ENCODE measurements around the gene NEU4. TPM values are rescaled to one million over a fixed set of nuclear protein-coding genes. Genes with fewer than 3 reads are reported as not detected.
A peak's percentile ranks its signal among the peaks of the same experiment; 100 is the strongest.

The NEU4 gene
- total RNA-seq, 1 donor from 2014 or later, result 0.80 TPM

DNA sequence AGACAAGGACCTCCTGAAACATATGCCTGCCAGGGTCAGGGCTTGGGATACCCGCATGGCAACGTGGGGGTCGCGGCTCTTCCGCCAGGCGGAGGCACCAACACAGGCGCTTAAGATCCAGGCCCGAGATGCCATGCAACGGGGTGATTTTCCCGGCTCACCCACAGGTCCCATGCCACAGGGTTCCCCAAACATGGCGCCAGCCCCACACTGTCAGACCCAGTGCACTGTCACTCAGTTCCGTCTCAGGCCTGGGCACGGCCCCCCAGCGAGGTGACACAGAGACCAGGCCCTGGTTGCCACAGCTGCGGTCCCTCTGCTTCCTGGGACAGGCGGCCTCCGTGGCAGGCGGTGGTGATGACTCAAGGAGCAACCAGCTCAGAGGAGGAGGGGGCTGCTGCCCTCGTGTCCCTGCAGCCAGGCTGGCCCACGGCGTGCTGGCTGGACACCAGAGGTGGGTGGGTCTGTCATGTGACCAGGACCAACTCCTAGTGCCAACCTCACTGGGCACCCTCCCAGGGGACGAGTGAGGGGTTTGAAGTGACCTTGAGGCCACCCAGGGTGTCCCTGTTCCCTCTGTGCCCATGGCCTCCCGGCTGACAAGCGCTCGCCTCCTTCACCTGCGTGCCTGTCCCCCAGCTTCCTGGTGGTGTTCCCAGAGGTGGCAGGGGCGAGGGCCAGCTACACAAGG lies 44.8 kb downstream of the NEU4 start:
- H3K9me3 Mint-ChIP-seq, result no peaks in the 10 kb centered on the region
- no peaks in the 10 kb centered on the region for H3K27me3 Mint-ChIP-seq (ENCODE audit: insufficient read depth)
- no peak overlapping the region for H3K4me3 Mint-ChIP-seq
- DNase-seq (ENCODE audit: low spot score), result no peak
- no peak overlapping the region for H3K27ac Mint-ChIP-seq
- H3K4me1 Mint-ChIP-seq (ENCODE audit: low read depth), result peaks cover 10% of the 10 kb centered on the region
- peaks cover 6% of the 10 kb centered on the region for H3K36me3 Mint-ChIP-seq (ENCODE audit: low read depth)
- intact Hi-C loops (cut with micrococcal nuclease), result no loop called here

DNA sequence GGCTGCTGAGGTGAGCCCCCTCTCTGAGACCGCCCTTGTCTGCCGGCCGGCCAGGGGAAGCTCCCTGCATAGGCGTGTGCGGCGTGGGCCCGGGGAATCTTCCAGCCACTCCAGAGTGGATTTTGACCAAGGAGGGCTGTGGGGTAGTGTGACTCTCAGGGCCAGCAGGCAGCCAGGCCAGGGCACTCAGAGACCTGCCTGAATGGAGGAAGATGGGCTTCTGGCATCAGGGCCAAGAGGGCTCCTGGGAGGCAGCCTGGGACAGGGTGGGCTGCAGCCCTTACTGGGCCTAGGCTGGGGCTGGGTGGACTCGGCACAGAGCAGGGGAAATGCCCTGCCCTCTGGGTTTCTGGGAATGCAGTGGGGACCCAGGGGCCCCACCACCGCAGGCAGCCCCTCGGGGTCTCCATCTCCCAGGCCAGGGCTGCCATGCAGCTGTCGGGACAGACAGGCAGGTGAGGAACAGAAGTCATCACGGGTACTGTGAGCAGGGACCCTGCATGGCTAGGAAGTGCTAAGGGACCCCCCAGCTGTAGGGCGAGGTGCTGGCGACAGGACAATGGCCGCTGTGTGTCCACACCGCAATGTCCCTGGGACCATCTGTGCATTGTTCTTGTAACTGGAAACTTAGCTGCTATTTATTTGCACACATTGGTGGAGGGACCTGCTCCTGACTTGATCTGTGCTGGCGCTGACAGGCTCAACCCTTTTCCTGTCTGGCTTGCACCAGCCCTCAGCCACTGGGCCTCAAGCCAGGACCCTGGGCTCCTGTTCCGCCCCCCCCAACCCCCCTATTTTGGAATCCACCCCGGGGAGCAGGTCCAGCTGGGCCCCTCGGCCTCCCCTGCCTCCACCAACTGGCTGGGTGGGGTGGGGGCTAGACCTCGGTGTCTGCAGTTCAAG lies 45.6 kb downstream of the NEU4 start:
- H3K4me3 Mint-ChIP-seq, result no peak overlapping the region
- H3K36me3 Mint-ChIP-seq (ENCODE audit: low read depth), result peaks cover 6% of the 10 kb centered on the region
- DNase-seq (ENCODE audit: low spot score), result no peak
- no peak overlapping the region for H3K27ac Mint-ChIP-seq
- no peaks in the 10 kb centered on the region for H3K9me3 Mint-ChIP-seq
- intact Hi-C loops (cut with micrococcal nuclease), result no loop called here
- no peaks in the 10 kb centered on the region for H3K27me3 Mint-ChIP-seq (ENCODE audit: insufficient read depth)
- peaks cover 11% of the 10 kb centered on the region for H3K4me1 Mint-ChIP-seq (ENCODE audit: low read depth)

DNA sequence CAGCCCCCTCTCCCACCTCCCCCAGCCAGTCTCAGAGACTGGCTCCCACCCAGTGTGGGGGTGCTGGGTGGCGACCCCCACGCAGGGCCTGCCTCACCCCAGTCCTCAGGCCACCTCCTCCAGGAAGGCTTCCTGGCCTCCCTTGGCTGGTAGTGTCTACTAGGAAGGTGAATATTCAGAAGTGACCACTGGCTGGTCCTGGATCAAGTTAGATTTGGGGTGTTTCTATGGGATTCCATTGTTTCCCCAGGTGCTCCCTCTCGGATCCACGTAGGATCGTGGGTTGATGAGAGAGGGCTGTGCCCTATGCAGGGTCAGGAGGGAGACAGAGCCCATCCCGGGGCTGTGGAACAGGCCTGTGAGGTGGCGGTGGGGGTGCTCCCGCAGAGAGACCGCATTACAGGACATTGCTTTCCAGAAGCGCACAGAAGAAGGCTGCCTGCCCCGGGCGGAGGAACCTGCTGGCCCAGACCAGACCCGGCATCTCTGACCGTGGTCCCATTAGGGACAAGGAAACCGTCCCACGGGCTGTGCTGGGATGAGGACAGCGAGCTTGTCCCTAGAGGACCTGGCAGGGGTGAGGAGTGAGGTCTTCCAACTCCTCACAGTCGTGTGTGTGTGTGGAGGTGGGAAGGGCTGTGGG lies 46.4 kb downstream of the NEU4 start:
- Mint-ChIP-seq H3K27ac (no peak overlapping the region), H3K4me3 (peak overlapping the region; percentile 88), H3K36me3 (ENCODE audit: low read depth) (peaks cover 8% of the 10 kb centered on the region), H3K4me1 (ENCODE audit: low read depth) (peaks cover 17% of the 10 kb centered on the region), H3K9me3 (no peaks in the 10 kb centered on the region), H3K27me3 (ENCODE audit: insufficient read depth) (no peaks in the 10 kb centered on the region)
- no peak for DNase-seq (ENCODE audit: low spot score)
- intact Hi-C loops (cut with micrococcal nuclease), result no loop called here

DNA sequence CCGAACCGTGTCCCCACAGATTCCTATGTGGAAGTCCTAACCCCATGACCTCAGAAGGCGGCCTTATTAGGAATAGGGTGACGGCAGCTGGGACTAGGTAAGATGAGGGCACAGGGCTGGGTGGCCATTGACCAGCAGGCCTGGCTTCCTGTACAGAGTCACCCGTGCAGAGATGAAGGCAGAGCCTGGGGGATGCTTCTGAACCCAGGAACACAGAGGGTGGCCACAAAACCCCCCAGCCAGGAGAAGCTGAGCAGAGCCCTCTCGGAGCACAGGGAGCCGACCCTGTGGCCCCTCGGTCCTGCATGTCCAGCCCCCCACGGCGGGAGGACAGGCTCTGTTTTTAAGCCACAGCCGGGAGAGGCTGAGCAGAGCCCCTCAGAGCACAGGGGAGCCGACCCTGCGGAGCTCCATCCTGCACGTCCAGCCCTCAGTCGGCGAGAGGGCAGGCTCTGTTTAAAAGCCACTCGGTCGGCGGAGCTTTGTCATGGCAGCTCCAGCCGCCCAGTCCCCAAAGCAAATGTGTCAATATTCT lies 47.0 kb downstream of the NEU4 start:
- Mint-ChIP-seq H3K4me3 (peak overlapping the region; percentile 88), H3K27me3 (ENCODE audit: insufficient read depth) (no peaks in the 10 kb centered on the region), H3K9me3 (no peaks in the 10 kb centered on the region), H3K36me3 (ENCODE audit: low read depth) (peaks cover 8% of the 10 kb centered on the region), H3K27ac (no peak overlapping the region), H3K4me1 (ENCODE audit: low read depth) (peaks cover 23% of the 10 kb centered on the region)
- intact Hi-C loops (cut with micrococcal nuclease), result no loop called here
- no peak for DNase-seq (ENCODE audit: low spot score)

DNA sequence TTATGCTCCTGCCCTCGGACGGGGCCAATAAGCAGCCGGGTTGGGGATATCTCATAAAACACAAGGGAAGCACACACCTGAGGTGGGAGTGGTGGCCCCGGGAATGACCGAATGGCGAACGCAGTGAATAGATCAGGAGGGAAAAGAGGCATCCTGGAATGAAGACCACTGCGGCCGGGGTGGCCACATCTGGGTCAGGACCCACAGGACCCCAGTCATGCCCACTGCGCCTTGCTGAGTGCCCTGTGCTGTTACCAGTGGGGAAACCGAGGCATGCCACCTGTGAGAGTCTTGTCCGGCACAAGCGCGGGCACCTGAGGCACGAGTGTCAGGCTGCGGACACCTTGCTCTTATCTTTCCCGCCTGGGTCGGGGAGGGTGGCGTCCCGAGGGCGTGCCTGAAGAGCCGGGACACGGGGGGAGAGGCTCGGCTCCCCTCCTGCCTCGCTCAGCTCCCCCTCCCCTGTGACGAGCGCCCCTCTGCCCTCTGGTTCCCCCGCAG lies 48.1 kb downstream of the NEU4 start:
- H3K4me1 Mint-ChIP-seq (ENCODE audit: low read depth), result peaks cover 34% of the 10 kb centered on the region
- no peaks in the 10 kb centered on the region for H3K27me3 Mint-ChIP-seq (ENCODE audit: insufficient read depth)
- intact Hi-C loops (cut with micrococcal nuclease), result no loop called here
- no peak overlapping the region for H3K27ac Mint-ChIP-seq
- H3K9me3 Mint-ChIP-seq, result no peaks in the 10 kb centered on the region
- peak overlapping the region; percentile 88 for H3K4me3 Mint-ChIP-seq
- peaks cover 10% of the 10 kb centered on the region for H3K36me3 Mint-ChIP-seq (ENCODE audit: low read depth)
- no peak for DNase-seq (ENCODE audit: low spot score)

DNA sequence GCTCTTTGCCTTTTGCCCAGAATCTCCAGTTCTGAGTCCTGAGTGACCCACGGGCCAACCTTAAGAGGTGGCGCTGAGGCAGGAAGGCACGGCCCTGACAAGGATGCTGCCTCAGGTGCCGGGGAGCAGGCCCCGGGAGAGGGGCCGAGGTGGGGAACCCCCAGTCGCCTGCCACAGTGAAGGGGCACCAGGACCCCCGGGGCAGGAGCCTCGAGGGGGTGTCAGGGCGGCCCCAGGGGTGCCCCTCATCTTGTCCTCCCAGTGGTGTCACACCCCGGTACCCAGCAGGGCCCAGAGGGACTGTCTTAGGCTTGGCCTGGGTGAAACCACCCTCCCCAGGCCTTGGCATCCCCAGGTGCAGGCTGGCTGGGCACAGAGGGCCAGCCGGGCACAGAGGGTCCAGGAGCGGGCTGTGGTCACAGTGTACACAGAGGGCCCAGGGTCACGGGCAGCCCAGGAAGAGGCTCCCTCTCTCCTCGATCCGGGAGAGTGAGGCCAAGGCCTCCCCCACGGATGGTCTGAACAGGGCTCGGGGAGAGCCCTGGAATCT lies 48.7 kb downstream of the NEU4 start:
- Mint-ChIP-seq H3K27ac (peak overlapping the region; percentile 73), H3K9me3 (no peaks in the 10 kb centered on the region), H3K27me3 (ENCODE audit: insufficient read depth) (no peaks in the 10 kb centered on the region), H3K4me1 (ENCODE audit: low read depth) (peaks cover 39% of the 10 kb centered on the region), H3K4me3 (peak overlapping the region; percentile 88), H3K36me3 (ENCODE audit: low read depth) (peaks cover 10% of the 10 kb centered on the region)
- intact Hi-C loops (cut with micrococcal nuclease), result no loop called here
- DNase-seq (ENCODE audit: low spot score), result no peak

DNA sequence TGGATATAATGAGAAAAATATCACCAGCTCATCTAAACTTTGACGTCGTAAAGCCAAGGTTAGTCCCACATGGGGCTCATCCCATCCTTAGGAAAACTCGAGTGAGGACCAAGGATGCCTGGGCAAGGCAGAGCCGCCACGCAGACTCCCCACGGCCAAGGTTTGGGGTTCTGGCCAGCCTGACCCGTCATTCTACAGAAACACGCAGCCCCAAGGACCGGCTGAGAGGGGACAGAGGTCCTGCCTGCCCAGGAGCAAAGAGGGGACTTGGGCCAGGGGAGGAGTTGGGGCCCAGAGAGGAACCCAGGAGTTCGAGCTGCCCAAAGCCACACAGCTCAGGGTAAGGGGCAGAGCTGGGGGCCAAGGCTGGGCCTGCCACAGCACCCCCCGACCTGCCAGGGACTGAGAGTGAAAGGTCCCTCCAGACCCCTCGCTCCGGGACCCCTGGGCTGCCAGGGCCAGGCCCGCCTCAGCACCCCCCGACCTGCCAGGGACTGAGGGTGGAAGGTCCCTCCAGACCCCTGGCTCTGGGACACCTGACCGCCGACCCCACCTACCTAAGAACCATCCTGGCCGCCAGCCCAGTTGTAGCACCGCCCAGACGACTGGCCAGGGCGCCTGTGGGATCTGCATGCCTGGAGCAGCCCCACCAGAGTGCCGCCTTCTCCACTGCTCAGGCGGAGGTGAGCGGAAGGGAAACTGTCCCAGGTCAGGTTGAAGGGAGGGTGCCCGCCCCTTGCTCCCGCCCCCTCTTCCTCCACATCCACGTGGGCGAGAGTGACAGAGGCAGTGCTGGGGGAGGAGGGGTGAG lies 49.4 kb downstream of the NEU4 start, which contains the start of gene PDCD1:
PDCD1 (minus strand) TSS at position 689 of the 811 bp plus-strand sequence; CDS start at position 633, 56 bp downstream.
- DNase-seq (ENCODE audit: low spot score), result peak; percentile 58
- peak within 1 kb of the TSS; percentile 88 for H3K4me3 Mint-ChIP-seq
- H3K27ac Mint-ChIP-seq, result peak within 1 kb of the TSS; percentile 99
- peaks cover 46% of the 10 kb centered on the region for H3K4me1 Mint-ChIP-seq (ENCODE audit: low read depth)
- intact Hi-C loops (cut with micrococcal nuclease), result loop anchor here (1.0 kb wide), 4 partner anchors 10 to 124 kb away; partner anchors contain the start of gene D2HGDH
- peaks cover 10% of the 10 kb centered on the region for H3K36me3 Mint-ChIP-seq (ENCODE audit: low read depth)
- H3K27me3 Mint-ChIP-seq (ENCODE audit: insufficient read depth), result no peaks in the 10 kb centered on the region
- no peaks in the 10 kb centered on the region for H3K9me3 Mint-ChIP-seq

DNA sequence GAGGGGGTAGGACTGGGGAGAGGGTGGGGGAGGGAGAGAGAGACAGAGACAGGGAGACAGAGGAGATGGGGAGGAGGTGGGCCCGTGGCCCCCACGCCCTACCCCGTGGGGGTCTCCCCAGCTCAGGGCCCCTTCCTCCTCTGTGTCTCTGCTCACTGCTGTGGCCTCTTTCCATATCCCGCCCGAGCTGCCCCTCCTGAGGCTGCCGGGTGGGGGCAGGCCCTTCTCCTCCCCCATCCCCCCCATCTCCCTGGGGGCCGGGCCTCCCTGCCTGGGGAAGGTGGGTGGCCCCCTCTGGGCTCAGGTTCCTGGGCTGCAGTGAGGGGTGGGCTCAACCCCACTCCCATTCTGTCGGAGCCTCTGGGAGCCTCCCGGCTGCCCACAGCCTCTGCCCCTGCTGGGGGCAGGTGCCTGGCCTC lies 50.0 kb downstream of the NEU4 start:
- DNase-seq (ENCODE audit: low spot score), result no peak

DNA sequence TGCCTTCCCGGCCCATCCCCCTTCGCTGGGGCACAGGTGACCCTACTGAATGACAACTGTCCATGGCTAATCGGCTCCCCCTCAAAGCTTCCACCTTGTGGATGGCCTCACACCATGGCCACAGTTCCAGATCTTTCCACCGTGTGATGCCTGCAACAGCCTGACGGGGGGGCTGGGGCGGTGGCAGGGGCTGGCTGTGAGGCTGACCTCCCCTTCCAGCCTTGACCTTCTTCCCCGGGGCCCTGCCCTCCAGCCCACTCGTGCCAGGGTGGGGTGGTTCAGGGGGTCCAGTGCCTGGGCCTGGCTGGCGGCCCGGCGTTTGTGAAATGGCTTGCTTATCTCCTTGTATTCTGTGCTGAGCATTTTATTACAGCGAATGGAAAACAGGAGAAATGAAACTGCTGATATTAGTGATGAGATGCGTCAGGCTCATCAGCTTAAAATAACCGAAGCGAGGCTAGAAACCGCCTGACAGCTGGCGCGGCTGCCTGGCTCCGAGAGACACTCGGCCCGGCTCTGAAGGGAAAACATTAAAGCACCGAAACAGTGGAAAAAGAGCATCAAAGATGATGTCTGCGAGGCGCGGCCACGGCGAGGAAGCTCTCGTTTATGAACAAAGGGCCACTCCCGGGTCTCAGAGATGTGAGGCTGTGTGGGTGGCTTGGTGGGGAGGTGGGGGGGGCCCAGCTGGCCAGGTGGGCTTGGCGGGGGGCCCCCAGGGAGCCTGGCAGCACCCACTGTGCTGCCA lies 50.6 kb downstream of the NEU4 start:
- Mint-ChIP-seq H3K4me1 (ENCODE audit: low read depth) (peaks cover 57% of the 10 kb centered on the region), H3K4me3 (peak overlapping the region; percentile 88), H3K36me3 (ENCODE audit: low read depth) (peaks cover 10% of the 10 kb centered on the region), H3K27ac (peak overlapping the region; percentile 99), H3K9me3 (peaks cover 7% of the 10 kb centered on the region), H3K27me3 (ENCODE audit: insufficient read depth) (peaks cover under 1% of the 10 kb centered on the region)
- peak; percentile 33 for DNase-seq (ENCODE audit: low spot score)
- intact Hi-C loops (cut with micrococcal nuclease), result loop anchor here (1.0 to 5.0 kb wide), 8 partner anchors 9 to 172 kb away; partner anchors contain the start of genes D2HGDH, DTYMK and ING5

More for the DNA sequence above, 50.0 kb downstream of the NEU4 start:
- intact Hi-C loops (cut with micrococcal nuclease), result loop anchor here (1.0 kb wide), 4 partner anchors 9 to 125 kb away; partner anchors contain the start of gene D2HGDH
- Mint-ChIP-seq H3K4me3 (peak overlapping the region; percentile 88), H3K9me3 (peaks cover under 1% of the 10 kb centered on the region), H3K4me1 (ENCODE audit: low read depth) (peaks cover 51% of the 10 kb centered on the region), H3K27ac (peak overlapping the region; percentile 99), H3K36me3 (ENCODE audit: low read depth) (peaks cover 10% of the 10 kb centered on the region), H3K27me3 (ENCODE audit: insufficient read depth) (no peaks in the 10 kb centered on the region)

DNA sequence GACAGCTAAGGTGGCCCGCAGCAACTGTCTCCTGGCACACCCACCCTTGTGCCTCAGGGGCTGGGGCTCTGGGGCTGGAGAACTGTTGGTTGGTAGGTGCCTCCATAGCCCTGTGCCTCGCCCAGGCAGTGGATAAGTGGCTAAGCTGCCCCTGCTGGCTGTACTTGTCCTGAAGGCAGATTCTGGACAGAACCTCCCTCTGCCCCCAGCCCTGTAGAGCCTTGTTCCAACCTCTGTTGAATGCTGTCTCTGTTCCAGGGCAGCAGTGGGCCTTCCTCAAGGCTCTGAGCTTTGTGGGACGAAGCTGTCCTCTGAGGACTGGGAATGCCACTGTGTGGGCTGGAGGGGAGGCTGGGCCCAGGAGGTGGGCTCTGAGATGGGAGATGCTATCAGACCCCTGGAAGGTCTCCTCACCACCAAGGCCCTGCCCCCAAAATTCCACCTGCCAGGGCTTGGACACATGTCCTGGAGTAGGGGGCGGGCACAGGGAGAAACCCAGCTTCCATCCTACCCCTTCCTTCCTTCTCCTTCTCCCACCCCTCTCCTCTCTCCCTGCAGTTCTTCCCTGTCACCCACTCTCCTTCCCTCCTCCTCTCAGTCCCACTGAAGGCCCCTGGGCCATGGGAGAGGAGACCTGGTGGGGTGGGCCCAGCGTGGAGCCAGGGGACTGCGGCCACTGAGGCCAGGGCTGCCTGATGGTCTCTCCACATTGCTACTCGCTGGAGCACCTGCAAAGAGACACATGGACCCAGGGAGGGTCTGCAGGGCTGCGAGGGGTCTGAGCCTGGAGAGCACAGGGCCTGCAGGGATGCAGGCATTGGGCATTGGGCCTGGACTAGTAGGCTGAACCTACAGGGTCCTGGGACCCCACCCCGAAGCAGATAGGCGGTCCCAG lies 51.4 kb downstream of the NEU4 start:
- DNase-seq (ENCODE audit: low spot score), result no peak
- peaks cover 65% of the 10 kb centered on the region for H3K4me1 Mint-ChIP-seq (ENCODE audit: low read depth)

More for the DNA sequence above, 51.4 kb downstream of the NEU4 start:
- intact Hi-C loops (cut with micrococcal nuclease), result loop anchor here (5.0 kb wide), 4 partner anchors 58 to 173 kb away; partner anchors contain the start of genes DTYMK and ING5
- Mint-ChIP-seq H3K27ac (peak overlapping the region; percentile 99), H3K9me3 (peaks cover 11% of the 10 kb centered on the region), H3K36me3 (ENCODE audit: low read depth) (peaks cover 10% of the 10 kb centered on the region), H3K27me3 (ENCODE audit: insufficient read depth) (peaks cover 6% of the 10 kb centered on the region), H3K4me3 (no peak overlapping the region)

All from activated T-helper 1 cell treated with anti-CD3 and anti-CD28 coated beads, Interleukin-12 subunit alpha, Interleukin-12 subunit beta, Interleukin-2, Interleukin-4 antibody, amounts not matched to agents 30 ng/mL and 10 ng/mL and 1 ng/mL, durations not matched to agents 14 hours and 24 hours and 36 hours (primary cell).